ENCODE measurements around the gene GGT5.
"Not testable (repeated sequence)": the region's sequence is repeated elsewhere in the genome, so short reads cannot be mapped to it uniquely, and the experiment has no call there.

Gene GGT5

DNA sequence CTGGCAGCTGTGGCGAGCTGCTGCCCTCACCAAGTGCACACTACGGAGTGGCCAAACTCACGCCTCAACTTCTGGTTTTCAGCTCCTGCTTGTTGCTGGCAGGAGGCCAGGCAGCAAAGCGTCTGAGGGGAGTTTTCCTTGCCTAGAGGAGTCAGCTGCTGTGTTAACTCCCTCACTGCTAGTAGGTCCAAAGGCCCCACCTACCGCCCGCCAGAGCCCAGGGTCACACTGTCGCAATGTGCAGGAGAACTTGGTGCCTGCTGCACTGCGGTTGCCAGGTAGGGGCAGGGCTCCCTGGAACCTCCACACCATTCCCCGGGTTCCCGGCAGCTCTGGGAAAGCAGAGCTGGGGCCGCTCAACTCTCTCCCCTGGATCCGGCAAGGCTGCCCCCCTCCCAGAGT is at the start of gene GGT5:
TSS of gene GGT5 (minus strand) at position 53 of the 402 bp plus-strand sequence. CDS start 357 bp downstream, outside the sequence.
- DNase-seq: not testable (repeated sequence)

- not testable (repeated sequence) for DNase-seq
Measured at GRCh38 chr22:24292202-24292830, 47.4 kb upstream of the GGT5 start.

DNA sequence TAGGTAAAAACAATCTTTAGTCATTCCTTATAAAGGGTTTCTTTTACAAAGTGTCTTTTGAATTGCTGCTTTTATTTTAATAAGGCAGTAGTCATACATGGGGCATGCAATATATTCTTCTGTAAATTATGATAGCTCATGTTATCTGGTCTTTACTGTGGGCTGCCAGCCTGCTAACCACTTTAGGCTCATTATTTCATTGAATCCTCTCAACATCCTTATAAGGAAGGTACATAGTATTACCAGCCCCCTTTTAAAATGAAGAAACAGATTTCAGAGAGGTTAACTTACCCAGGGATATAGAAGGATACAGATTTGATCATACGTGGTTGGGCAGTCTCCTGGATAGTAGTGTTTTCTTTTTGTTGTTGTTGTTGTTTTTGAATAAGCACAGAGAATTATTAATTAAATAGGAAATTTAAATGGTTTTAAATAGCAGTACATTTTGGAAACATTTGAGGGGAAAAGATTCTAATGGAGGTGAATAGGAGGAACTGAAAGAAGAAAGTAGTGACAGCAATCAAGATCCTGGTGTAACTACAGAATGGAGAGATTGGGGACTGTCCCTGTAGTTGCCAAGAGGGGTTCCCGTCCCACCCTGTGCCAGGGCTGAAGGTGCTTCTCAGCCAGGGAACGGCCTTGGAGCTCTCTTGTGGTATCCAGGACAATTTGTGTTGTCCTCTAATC is 46.8 kb upstream of the GGT5 start:
- DNase-seq: no peak

GRCh38 chr22:24290459-24290858 is 45.6 kb upstream of the GGT5 start:
- DNase-seq: peak; percentile 69

- DNase-seq: peak; percentile 25
Measured at GRCh38 chr22:24289741-24290163, 44.9 kb upstream of the GGT5 start.

DNA sequence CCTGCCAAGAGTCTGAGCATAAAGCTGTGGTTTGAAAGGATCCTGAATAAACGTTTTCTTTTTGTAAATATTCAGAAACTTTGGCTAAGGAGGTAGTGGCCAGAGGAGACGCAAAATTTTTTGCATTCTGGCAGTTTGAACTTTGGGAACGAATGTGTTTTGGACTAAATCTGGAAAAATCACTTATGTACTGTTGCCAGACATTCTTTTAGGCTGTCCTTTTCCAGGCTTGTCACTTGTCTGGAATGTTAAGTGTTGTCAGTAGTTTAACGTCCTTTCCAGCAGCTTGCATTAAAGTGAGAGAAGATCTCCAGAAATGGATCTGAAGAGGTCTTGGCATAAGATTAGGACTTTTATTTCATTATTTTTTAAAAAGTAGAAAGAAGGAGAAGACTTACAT is 44.2 kb upstream of the GGT5 start:
- DNase-seq: peak; percentile 96

- DNase-seq: not testable (repeated sequence)
Measured at GRCh38 chr22:24287801-24288200, 42.9 kb upstream of the GGT5 start.

DNA sequence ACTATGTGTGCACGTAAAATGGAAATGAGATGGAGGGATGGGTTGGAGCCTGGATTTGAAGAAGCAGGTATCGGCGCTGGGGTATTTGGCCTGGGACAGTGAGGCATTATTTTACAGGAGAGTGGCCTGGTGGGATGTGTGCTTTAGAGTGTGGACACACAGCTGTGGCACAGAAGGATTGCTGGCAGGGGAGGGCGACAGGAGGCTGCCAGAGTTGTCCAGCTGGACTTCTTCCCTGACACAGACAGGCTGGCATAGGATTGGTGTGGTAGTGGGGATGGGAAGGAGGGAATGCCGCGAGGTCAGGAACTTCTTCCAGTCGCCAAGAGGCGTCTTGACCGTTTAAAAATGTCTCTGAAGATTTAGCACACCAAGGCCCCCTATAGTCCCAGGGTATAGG is 42.3 kb upstream of the GGT5 start:
- DNase-seq: not testable (repeated sequence)

DNA sequence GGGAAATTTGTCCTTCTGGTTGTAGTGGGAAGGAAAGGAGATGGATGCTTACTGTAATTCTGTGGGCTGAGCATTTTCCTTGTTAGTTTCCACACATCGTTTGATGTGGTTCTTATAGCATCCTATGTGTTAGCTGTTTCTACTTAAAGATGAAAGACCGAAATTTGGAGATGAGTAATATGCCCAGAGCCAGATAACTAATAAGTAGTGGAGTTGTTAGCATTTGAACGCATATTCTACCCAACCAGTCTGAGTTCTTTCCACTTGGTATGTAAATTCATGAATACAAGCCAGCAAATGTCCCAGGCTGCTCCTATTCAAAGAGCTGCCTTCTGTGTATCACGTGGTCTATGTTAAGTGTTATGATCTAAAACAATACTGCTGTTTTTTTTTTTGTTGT is 40.4 kb upstream of the GGT5 start:
- DNase-seq: peak; percentile 69

GRCh38 chr22:24284747-24285203 is 39.9 kb upstream of the GGT5 start:
- DNase-seq: peak; percentile 45

- DNase-seq: no peak
Measured at GRCh38 chr22:24282401-24282800, 37.5 kb upstream of the GGT5 start.

DNA sequence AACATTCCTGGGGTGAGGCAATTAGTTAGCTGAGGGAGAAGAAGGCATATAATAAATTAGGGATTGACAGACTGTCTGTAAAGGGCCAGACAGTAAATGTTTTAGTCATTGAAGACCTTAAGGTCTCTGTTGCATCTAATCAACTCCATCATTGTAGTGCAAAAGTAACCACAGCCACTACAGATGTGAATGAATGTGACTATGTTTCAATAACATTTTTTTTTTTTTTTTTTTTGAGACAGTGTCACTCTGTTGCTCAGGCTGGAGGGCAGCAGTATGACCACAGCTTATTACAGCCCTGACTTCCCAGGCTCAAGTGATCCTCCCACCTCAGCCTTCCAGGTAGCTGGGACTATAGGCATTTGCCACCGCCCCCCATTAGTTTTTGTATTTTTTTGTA is 35.5 kb upstream of the GGT5 start:
- DNase-seq: not testable (repeated sequence)

- DNase-seq: not testable (repeated sequence)
Measured at GRCh38 chr22:24274696-24275405, 30.0 kb upstream of the GGT5 start.

GRCh38 chr22:24273906-24274305 is 29.0 kb upstream of the GGT5 start:
- DNase-seq: not testable (repeated sequence)

DNA sequence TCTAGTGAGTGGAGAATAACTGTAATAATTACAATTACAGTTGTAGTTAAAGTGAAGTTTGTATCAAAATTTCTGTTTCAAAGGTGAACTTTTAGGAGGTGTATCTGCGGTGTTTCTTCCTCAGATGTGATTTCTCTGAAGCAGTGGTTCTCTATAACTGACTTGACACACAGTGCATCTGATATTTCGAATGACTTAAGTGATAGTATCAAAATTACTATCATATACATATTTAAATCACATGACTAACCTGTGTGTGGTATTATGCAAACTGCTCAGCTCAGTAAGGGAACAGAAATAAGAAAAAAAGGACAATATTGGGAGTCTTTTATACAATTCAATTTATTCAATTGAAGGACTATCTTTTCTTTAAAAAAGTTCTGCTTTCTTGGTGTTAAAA is 28.1 kb upstream of the GGT5 start:
- not testable (repeated sequence) for DNase-seq

- DNase-seq: no peak
Measured at GRCh38 chr22:24271386-24271854, 26.5 kb upstream of the GGT5 start.

- DNase-seq: peak; percentile 92
Measured at GRCh38 chr22:24270556-24271385, 25.9 kb upstream of the GGT5 start, which contains the start of gene SPECC1L. TSS of gene SPECC1L (plus strand) at chr22:24270831. CDS start at chr22:24302232, 31,401 bp downstream.

GRCh38 chr22:24266495-24266894 is 21.6 kb upstream of the GGT5 start:
- DNase-seq: not testable (repeated sequence)

GRCh38 chr22:24265734-24266133 is 20.9 kb upstream of the GGT5 start:
- DNase-seq: no peak

DNA sequence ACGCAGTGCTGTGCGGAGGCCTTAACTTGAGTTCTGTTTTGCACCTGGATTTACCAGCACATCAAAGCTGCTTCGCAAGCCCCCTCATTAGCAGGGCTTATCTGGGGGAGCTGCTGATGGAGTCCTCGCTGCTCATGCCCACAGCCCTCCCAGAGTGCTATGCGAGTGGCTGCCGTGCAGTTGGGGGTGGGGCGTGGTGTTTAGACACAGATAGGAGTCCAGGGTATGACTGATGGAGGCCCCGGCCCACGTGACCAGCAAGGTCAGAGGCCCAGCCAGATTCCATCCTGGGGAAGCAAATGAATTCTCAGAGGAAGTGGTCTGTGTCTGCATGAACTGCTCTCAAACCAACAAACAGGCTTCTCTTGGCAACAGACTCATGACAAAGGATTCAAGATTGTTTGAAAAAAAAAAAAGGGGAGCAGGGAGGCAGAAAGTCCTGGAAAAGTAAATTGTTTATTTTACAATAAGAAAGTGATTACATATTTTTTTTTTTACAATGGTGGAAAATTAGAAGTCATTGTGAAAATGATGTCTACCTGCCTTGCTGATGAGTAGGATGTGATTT is 19.5 kb upstream of the GGT5 start:
- peak; percentile 58 for DNase-seq

DNA sequence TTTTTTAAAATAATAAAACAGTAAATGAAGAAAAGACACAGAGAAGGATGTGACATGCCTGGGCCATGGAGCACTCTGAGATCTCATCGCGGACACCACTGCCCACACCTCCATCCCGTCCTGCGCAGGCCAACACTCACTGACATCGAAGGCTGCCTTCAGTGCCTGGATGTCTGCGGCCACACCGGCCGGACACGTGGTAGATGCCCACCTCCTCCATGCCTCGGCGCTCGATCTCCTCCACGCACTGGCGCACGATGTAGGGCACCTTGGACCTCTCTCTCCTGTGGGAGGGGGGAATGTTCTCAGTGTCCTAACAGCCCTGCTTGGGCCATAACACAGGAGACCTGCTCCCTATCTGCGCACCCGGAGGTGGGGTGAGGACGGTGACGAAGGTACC is 18.6 kb upstream of the GGT5 start:
- DNase-seq: not testable (repeated sequence)

GRCh38 chr22:24262185-24262749 is 17.4 kb upstream of the GGT5 start:
- not testable (repeated sequence) for DNase-seq
